Hematopoietic multipotent progenitor cell treated with erythropoietin and hydrocortisone succinate and interleukin-3 and kit ligand, for 8 days (in vitro differentiated cells): Measurements from ENCODE around the gene WNK2.

Experiments
- DNase-seq: peaks from one replicate; pipeline ENCODE4 v3.0.0-alpha.2; 2015

The WNK2 gene

DNA sequence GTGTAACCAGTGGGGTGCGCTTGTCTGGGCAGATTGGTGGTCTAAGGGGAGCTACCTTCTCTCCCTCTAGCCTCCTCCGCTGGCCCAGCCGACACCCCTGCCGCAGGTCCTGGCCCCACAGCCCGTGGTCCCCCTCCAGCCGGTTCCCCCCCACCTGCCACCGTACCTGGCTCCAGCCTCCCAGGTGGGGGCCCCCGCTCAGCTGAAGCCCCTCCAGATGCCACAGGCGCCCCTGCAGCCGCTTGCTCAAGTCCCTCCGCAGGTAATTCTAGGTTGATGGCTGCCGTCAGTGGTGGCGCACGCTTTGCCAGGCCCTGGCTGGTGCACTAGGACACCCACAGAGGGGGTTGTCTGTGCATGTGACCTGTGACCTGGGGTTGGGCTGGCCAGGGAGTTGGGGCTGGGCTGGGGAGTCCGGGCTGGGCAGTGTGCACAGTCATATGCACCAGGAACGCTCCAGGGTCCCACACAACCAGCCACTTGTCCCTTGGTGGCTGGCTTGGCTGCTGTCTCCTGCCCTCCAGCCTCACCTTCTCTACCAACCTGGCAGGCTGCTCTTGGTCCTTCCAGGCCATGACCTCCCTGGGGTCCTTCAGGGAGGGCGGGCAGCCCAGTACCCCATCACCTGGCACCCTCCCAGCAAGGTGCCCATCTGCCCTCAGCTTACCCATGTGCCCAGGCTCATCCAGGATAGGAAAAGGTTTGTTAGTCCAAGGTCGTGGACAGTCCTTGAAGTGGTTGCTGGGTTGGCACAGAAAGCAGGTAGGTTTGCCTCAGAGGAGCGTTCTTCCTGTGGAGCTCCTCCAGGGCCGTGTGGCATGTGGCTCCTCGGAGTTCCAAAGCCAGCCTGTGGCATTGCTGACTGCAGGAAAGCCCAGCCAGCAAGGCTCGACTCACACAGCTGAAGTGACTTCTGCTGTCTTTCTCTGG is 73.2 kb downstream of the WNK2 start:
- no peak for DNase-seq

DNA sequence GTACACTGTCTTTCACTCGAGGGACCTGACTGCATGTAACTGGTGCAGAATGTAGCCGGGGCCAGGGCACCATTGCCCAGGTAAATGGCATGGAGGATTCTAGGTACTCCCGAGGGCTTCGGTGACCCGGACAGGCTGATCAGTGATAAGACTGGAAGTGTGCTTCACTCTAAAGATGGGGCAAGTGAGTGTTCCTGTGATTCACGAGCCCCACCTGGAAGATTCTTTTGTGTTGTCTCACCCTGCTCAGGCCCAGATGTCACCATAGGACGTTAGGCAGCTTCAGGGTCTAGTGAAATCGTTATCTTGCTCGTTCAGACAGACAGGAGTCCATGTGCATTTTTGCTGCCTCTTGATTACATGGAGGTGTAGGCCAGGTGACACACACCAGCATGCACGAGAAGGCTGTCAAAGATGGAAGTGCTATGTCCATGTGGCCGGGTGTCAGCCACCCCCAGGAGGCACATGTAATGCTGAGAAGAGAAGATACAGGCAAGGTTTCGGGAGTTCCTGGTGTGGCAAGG is 73.9 kb downstream of the WNK2 start:
- no peak for DNase-seq

DNA sequence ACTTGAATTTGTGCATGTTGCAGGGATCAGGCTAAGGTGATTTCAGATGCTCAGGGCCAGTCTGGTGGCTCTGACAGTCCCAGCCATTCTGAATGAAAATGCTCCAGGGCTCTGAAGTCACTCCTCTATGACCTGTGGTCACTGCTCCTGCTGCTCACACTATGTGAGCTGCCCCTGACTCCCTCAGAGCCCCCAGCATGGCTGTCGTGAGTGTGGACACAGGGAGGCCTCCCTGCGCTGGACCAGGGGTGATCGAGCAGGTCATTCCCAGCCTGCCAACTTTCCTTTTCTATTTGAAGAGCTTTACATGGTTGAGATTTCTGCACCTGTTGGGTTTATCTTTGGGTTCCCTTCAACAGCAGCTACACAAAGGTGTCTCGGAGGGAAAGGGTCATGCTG is 74.5 kb downstream of the WNK2 start:
- no peak for DNase-seq

DNA sequence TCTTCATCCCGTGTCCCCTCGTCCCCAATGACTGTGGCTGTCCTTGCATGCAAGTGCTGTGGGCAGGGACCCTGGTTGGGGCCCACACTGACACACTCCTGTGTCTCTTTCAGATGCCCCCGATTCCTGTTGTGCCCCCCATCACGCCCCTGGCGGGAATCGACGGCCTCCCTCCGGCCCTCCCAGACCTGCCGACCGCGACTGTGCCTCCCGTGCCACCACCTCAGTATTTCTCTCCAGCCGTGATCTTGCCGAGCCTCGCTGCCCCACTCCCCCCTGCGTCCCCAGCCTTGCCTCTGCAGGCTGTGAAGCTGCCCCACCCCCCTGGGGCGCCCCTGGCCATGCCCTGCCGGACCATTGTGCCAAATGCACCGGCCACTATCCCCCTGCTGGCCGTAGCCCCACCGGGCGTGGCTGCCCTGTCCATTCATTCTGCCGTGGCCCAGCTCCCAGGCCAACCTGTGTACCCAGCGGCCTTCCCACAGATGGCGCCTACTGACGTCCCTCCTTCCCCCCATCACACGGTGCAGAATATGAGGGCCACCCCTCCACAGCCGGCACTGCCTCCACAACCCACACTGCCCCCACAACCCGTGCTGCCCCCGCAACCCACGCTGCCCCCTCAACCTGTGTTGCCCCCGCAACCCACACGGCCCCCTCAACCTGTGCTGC is 75.0 kb downstream of the WNK2 start:
- DNase-seq = no peak

DNA sequence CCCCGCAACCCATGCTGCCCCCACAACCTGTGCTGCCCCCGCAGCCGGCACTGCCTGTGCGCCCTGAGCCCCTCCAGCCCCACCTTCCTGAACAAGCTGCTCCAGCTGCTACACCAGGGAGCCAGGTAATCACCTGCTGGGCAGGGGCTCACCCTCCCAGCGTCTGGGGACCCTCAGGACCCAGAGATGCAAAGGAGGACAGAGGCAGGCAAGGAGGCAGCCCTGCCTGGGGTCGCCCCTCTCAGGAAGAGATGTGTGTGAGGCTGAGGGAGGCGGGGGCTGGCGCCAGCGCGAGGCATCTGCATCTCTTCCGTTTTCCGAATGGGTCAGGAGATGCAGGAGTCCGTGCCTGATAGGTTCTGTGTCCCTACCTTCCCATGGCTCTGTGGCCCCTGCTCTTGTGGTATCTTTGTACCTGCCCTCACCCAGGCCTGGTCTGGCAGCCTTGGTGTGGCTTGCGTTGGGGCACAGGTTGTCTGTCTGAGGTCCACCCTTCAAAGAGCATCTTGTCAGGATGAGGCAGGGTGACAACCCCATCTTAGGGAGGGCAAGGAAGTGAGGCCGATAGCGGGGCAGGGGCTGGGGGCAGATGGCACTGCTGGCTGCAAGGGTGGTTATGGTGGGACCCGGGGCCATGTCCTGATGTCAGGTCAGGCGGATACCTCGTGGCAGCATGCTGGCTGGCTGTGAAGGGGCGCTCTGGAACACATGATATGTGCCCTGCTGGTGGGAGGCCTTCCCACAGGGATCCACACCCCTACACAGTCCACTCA is 75.7 kb downstream of the WNK2 start:
- DNase-seq = no peak

DNA sequence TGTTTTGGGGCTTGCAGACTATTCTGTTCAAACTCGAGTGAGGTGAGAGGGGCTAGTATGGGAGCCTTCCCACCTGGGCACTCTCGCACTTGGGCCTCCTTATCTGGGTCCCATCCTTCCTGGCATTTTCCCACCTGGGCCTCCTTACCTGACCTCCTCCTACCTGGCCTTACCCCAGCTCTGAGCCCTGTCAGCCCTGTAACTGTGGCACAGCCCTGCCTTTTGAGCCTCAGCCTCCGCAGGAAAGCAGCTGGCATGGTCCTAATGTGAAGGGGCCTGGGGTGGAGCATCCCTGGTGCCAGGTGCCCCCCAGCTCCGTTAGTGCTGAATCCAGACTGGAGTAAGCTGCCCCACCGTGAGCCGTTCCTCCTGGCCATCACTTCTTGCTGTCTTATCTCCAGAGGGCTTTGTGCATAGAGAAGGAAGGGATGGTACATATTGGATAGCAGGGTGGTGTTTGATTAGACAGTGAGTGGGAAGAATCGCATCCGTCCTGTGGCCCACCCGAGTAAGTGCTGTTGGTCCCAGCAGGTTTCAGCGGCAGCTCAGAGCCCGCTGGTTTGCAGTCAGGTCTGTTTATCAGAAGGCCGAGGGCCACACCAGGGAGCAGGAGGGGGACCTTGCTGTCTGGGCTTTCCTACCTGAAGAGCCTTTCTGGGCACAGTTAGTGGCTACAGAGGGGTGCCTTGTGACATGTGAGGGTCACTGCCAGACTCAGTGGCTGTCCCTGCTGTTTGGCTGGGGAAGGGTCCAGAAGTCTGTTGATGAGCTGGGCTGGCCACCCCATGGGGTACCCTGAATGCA is 76.5 kb downstream of the WNK2 start:
- no peak for DNase-seq

DNA sequence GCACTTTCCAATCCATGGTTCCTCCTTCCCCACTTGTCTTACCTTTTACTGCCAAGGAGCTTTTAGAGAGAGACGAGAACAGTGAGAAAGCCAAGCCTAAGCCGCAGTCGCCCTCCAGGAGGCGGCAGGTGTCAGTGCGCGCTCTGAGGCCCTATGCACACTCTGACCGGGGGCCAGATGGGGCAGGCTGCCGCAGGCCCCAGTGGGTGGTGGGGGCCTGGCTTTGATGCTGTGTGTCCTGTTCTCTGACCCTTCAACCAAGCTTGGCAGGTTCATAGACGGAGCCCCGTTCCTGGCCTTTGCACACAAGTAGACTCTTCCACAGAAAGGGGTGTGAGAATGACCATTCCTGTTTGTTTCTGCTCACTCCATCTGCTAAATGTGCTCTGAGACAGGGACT is 77.3 kb downstream of the WNK2 start:
- DNase-seq = no peak

DNA sequence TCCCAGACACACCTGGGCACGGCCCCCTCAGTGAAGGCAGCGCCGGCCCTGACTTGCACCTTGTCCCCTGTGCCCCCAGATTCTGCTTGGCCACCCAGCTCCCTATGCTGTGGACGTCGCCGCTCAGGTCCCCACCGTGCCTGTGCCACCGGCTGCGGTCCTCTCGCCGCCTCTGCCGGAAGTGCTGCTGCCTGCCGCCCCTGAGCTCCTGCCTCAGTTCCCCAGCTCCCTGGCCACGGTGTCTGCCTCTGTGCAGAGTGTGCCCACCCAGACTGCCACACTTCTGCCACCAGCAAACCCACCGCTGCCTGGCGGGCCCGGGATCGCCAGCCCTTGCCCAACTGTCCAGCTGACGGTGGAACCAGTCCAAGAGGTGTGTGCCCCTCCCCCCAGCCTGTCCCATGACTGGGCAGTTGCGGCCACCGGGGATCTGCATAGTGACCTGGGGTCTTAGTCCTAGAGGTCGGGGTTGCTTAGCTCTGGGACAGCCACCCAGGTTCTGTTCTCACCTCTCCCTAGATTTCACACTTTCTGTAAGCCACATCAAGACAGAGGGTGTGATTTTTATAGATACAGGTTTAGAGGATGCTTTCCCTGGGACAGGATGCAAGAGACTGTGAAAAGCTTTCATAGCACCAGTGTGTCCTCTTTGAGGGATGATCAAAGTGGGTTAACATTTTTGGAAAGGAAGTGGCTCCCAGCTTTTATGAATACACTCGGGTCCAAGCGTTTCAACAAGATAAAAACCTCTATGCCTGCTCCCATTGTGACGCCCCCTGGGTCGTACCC is 78.0 kb downstream of the WNK2 start:
- no peak for DNase-seq

DNA sequence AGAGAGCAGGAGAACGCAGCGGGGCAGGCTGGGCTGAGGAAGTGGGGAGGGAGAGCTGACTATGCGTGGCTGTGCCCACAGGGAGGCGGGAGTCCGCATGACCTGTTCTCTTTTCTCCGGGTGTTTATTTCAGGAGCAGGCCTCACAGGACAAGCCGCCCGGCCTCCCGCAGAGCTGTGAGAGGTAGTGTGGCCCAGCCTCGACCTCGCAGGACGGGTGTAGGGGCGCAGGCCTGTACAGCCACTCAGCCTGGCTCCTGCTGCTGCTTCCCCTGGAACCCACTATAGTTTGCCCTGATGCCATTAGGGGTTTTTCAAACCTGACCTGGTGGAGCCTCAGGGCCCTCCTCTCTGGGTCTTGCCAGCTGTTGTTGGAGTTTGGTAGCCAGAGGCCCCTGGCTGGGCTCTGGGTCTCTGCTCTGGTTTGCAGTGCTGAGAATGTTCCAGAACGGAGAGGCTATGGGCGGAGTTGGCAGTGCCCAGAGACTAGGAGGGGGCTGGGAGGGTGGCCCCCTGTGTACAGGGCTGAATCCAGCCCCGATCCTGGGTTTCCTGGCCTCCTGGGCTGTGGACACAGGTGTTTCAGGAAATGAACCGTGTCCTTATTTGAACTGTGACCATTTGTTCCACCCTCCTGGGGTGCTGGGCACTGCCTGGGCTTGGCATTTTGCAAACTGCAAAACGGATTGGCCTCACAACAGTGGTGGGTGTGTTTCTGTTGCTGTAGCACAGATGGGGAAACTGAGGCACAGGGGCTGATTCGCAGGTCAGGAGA is 78.8 kb downstream of the WNK2 start:
- DNase-seq = no peak

DNA sequence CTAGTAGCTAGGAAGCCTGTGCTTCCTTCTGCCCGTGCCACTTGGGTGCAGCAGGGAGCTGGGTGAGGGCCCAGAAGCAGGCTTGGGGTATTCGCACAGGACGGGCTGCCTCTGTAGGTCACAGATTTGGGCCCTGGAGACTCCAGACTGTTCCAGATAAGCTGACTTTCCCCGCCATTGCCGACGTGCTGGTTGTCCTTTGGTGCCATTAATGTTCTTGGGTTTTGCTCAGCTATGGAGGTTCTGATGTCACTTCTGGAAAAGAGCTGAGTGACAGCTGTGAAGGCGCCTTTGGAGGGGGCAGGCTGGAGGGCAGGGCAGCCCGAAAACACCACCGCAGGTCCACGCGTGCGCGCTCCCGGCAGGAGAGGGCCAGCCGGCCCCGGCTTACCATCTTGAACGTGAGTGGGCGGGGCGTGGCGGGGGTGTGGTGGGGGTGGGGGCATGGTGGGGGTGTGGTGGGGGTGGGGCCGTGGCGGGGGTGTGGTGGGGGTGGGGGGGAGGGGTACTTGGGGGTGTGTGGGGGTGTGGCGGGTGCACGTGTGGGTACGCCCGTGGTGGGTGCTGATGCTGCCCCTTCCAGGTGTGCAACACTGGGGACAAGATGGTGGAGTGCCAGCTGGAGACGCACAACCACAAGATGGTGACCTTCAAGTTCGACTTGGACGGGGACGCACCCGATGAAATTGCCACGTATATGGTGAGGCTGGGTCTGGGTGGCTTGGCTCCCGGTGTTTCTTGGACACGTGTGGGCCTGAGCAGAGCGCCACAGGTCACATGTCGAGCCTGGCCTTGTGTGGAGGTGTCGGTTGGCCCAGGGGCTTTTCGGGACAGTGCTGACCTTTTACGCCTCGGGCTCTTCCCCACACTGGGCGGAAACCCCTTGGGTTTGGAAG is 79.6 kb downstream of the WNK2 start:
- DNase-seq = no peak

DNA sequence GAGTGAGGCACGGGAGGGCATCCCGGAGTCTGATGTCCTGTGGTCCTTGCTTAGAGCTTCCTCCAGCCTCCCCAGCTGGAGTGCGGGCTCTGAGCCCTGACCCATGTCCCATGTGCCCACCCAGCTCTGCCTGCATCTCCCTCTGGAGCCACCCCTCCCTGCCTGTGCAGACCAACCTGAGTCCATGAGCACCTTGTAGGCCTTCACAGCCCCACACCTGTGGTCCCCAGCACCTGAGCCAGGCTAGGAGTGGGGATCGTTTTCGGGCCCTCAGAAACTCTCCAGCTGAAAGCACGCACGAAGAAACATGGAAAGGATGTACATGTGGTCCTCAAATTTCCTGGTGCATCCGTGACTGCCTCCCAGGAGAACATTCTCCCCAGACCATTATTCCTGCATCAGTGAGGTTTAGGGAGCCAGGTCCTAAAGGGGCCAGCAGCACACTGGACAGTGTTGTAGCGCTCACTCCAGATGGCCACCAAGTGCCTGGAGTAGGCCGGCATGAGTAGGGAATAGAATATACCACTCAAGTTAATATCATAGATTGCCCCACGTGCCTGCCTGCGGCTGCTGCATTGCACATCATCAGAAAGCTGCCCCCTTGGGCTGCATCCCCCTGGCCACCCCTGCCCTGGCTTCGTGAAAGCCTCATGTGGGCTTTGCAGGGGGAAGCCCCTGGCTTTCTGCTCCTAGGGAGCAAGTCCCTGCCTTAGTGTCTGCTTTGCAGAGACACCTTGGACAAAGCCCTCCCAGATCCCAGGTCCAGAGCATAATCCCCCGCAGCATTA is 80.6 kb downstream of the WNK2 start:
- DNase-seq = no peak

DNA sequence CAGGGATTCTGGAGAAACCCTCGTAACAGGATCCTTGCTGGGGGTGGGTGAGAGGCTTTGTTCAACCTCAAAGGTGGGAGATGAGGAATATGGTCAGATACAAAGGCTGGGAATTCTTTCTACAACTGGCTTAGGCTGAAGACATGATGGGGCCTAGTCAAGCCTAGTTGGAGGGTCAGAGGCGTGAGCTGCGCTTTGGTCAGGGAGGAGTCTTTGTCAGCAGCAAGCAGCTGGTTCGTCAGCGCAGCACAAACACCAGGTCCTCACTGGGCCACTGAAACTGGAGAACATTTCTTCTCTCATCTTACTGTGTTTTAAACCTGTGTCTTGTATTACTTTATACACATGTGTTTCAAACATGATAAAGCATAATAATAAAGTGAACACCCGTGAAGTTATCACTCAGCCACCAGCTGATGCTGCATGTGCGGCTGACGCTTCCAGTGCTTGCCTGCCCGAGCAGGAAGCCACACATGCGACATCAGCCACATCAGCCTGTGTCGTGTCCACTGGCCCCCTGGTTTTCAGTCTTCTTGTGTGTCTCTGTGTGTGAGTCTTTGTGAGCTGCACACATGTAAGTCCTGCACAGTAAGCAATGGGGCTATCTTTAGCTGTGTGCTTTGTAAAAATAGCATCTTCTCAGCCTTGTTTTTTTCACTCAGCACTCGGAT is 81.5 kb downstream of the WNK2 start:
- no peak for DNase-seq

DNA sequence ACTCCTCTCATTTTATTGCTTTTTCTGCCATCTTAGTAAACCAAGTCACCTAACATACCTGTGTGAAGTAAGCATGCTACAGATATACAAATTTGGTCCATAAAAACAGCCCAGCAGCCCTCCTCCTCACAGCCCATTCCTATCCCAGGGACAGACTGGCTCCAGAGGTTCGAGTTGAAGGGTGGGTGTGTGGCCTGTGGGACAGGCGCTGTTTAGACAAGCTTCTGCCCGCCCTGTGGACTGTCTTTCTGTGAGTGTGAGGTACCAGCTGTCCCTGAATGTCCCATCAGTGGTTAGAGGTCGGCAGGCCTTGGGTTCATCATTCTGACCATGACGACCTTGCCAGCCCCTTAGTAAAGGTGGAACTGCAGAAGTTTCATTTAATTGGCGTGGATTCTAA is 82.0 kb downstream of the WNK2 start:
- no peak for DNase-seq

DNA sequence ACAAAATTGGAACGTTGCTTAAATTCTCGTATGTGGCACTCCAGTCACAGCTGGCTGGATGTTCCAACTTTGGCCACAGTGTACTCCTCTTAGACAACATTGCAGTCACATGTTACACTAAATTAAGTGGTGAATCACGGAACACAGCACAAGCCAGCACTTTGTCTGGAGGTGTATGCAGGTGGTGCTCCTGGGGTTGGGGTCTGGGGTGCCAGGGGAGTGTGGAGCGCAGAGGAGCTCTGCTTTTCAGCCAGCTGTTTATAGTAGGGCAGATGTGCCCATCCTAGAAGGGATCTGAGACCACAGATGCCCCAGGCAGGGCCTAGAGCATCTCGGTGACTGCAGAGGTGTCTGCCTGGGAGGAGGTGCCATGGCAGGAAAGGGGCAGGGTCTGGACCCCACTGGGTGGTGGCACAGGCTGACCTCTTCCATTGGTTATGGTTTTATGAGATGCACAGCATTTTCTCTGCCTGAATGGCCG is 82.6 kb downstream of the WNK2 start:
- no peak for DNase-seq

DNA sequence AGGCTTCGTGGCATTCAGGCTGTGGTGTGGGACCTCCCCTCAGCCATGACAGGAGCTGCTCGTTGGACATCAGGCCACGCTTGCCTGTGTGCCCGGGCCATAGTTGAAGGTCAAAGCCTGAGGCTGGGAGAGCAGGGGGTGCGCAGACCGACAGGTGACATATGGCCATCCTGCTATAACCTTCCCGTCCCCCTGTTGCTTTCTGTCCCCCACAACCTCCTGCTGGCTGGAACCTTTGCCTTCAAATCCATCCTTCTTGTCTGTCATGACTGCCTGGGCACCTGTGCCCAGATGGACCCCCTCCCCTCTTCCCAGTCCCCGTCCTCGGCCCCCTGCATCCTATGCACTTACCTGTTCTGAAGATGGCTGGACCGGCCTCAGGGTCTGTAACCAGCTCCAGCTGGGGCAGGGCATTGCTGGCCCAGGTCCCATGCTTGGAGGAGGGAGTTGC is 83.2 kb downstream of the WNK2 start:
- DNase-seq = no peak

DNA sequence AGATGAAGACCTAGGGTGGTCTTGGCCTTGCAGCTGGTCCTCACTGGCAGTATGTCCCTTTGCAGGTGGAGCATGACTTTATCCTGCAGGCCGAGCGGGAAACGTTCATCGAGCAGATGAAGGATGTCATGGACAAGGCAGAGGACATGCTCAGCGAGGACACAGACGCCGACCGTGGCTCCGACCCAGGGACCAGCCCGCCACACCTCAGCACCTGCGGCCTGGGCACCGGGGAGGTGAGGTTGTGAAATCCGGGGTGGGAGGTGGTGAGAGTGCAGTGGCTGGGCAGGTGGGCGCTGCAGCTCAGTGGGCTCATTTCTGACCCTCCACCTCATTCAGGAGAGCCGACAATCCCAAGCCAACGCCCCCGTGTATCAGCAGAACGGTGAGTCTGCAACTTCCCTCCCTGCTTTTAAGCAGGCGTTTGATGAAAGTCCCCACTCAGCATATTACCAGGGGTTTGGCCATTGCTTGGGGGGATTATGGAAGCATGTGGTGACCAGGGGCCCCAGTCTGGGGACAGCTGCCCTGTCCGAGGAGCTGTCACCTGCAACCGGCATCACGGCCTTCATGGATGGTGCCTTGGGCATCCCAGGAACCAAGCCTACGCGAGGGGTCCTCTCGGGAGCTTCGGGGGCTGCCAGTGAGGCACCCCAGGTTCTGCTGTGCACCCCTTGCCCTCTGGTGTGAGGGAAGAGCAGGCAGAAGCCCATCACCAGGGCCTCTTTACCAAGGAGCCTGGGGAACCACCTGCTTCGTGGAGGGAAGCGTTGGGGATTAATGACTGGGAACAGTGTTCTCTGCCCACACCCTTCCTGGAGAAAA is 84.0 kb downstream of the WNK2 start:
- DNase-seq = no peak
